ENCODE data around the gene SUDS3. TPM values are rescaled to one million over a fixed set of nuclear protein-coding genes. Genes with fewer than 3 reads are reported as not detected.

SUDS3 gene
- total and polyA plus RNA-seq, 10 of the 15 experiments (the other 5 are each of a cell fraction or from before 2014, with no cell fraction given), result 5.2 to 42.8 (median 21.7) TPM

- TF ChIP-seq EP300 (IDR thresholded peaks at IDR 0.05; ENCODE audit: borderline replicate concordance in 1 of 2, control insufficient read depth in 1 of 2, low read depth in 2 of 2, low read length in 2 of 2), result peak; percentile 35 to 46; a peak in 3 of 4 replicates
- no peak for TF ChIP-seq HDAC2 (IDR thresholded peaks at IDR 0.05)
- no peak for TF ChIP-seq TCF12 (IDR thresholded peaks at IDR 0.05; ENCODE audit: low read depth, low read length)
- TF ChIP-seq ZNF24 (IDR thresholded peaks at IDR 0.05), result 0 out of 2 replicates have a peak, but pooled peaks have one; percentile 51
- TF ChIP-seq SUPT20H (IDR thresholded peaks at IDR 0.05; ENCODE audit: borderline replicate concordance, control insufficient read depth, low read depth, low read length), result no peak
- TF ChIP-seq TARDBP (IDR thresholded peaks at IDR 0.05; ENCODE audit: borderline replicate concordance), result peak; percentile 90; the same call in 1 of the 2 replicates
- 0 out of 2 replicates have a peak, but pooled peaks have one; percentile 40 for TF ChIP-seq CBX5 (IDR thresholded peaks at IDR 0.05; ENCODE audit: low read depth)
- TF ChIP-seq BRCA1 (IDR thresholded peaks at IDR 0.05; ENCODE audit: low read depth, low read length), result no peak
- TF ChIP-seq BCL11A (IDR thresholded peaks at IDR 0.05; ENCODE audit: low read depth, low read length), result no peak
- no peak for TF ChIP-seq ZBTB4 (CRISPR knock-in tag; IDR thresholded peaks at IDR 0.05)
- TF ChIP-seq CHD4 (IDR thresholded peaks at IDR 0.05), result no peak
- no peak for TF ChIP-seq PAX5 (IDR thresholded peaks at IDR 0.05; ENCODE audit: borderline replicate concordance, low read depth, low read length)
- TF ChIP-seq MTA3 (IDR thresholded peaks at IDR 0.05; ENCODE audit: borderline replicate concordance, low read length), result no peak
- peak; percentile 71 for TF ChIP-seq FOXM1 (IDR thresholded peaks at IDR 0.05; ENCODE audit: low read depth, low read length)
- TF ChIP-seq, protein P1, sequence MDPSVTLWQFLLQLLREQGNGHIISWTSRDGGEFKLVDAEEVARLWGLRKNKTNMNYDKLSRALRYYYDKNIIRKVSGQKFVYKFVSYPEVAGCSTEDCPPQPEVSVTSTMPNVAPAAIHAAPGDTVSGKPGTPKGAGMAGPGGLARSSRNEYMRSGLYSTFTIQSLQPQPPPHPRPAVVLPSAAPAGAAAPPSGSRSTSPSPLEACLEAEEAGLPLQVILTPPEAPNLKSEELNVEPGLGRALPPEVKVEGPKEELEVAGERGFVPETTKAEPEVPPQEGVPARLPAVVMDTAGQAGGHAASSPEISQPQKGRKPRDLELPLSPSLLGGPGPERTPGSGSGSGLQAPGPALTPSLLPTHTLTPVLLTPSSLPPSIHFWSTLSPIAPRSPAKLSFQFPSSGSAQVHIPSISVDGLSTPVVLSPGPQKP (IDR thresholded peaks at IDR 0.05; ENCODE audit: low read depth, low read length), result peak; percentile 90
- 0 out of 2 replicates have a peak, but pooled peaks have one; percentile 18 for TF ChIP-seq JUND (IDR thresholded peaks at IDR 0.05; ENCODE audit: low read depth, low read length)
- TF ChIP-seq E2F8 (IDR thresholded peaks at IDR 0.05; ENCODE audit: low read depth, partially characterized antibody), result peak; percentile 80
- peak; percentile 80 for TF ChIP-seq MLLT1 (IDR thresholded peaks at IDR 0.05)
- no peak for TF ChIP-seq SUZ12 (IDR thresholded peaks at IDR 0.05; ENCODE audit: unreplicated experiment)
- TF ChIP-seq CHD1 (IDR thresholded peaks at IDR 0.05; ENCODE audit: low read depth, low read length), result no peak
- peak; percentile 83 for TF ChIP-seq DPF2 (IDR thresholded peaks at IDR 0.05)
These were observed at the start of gene SUDS3 (continued) for GRCh38 chr12:118376089-118377020.
